Measurements from ENCODE around the gene RUFY4. TPM values are rescaled to one million over a fixed set of nuclear protein-coding genes. Genes with fewer than 3 reads are reported as not detected.

Gene RUFY4
- total RNA-seq, 1 donor from 2014 or later: not detected

GRCh38 chr2:218022131-218022850 lies 46.8 kb upstream of the RUFY4 start:
- H3K27me3 ChIP-seq (ENCODE audit: low read depth): no peaks in the 10 kb centered on the region
- no peak overlapping the region for H3K4me3 ChIP-seq
- TF ChIP-seq CTCF (IDR thresholded peaks at IDR 0.05; ENCODE audit: borderline replicate concordance): no peak
- intact Hi-C loops (cut with micrococcal nuclease): no loop called here
- no peaks in the 10 kb centered on the region for H3K9me3 ChIP-seq (replicated peaks)
- H3K27ac ChIP-seq (replicated peaks): peak overlapping the region; percentile 89
- DNase-seq: peak; percentile 7
- H3K4me1 ChIP-seq: peaks cover 98% of the 10 kb centered on the region
- H3K36me3 ChIP-seq: no peaks in the 10 kb centered on the region

DNA sequence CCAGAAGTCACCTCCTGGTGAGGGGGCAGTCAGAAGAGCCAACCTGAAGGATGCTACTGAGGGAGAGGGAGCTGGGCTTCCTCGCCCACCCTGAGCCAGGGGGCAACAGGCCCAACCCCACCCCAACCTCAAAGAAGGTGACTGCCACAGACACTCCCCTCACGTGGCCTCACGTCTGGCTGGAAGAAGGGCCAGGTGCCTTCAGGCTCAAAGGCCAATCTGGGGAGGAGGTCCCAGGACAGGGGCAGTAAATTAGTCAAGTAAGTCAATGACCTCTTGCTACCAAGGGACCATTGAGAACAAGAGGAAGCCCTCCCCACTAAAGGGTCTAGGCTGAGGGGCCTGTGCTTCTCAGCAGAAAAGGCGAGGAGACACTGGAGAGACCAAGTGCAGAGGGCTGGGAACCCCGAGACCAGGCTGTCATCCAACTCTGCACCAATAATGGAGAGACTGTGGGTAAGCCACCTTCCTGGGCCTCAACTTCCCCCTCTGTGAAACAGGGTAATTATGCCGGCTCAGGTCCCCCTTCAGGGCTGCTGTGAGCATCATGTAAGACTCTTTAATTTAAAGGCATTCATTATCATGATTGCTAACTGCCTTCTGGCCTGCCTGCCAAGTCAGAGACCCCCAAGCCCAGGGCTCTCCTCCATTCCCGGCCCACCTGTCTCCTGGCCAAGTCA lies 46.1 kb upstream of the RUFY4 start:
- TF ChIP-seq CTCF (IDR thresholded peaks at IDR 0.05; ENCODE audit: borderline replicate concordance): no peak
- H3K27ac ChIP-seq (replicated peaks): peak overlapping the region; percentile 89
- H3K4me3 ChIP-seq: no peak overlapping the region
- H3K27me3 ChIP-seq (ENCODE audit: low read depth): no peaks in the 10 kb centered on the region
- DNase-seq: peak; percentile 9
- H3K36me3 ChIP-seq: no peaks in the 10 kb centered on the region
- no peaks in the 10 kb centered on the region for H3K9me3 ChIP-seq (replicated peaks)
- intact Hi-C loops (cut with micrococcal nuclease): no loop called here
- H3K4me1 ChIP-seq: peaks cover 97% of the 10 kb centered on the region

DNA sequence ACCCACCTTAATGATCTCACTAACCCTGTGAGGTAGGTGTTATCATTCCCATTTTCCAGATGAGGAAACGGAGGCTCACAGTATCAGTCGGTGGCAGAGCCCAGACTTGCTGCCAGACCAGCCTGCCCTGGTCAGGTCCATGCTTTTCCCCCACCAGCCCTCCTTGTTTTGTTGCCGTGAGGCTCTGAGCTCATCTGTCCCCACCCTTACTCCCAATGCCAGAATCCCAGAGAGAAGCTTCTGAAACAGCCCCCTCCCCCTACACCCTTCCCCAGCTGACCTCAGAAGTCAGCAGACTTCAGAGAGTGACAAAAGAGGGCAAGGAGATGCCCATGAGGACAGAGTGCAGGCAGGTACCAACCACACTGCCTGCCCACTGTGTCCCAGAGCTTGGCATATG lies 45.4 kb upstream of the RUFY4 start:
- no peaks in the 10 kb centered on the region for H3K36me3 ChIP-seq
- TF ChIP-seq CTCF (IDR thresholded peaks at IDR 0.05; ENCODE audit: borderline replicate concordance): no peak
- H3K27ac ChIP-seq (replicated peaks): peak overlapping the region; percentile 89
- peak; percentile 11 for DNase-seq
- H3K9me3 ChIP-seq (replicated peaks): no peaks in the 10 kb centered on the region
- intact Hi-C loops (cut with micrococcal nuclease): no loop called here
- H3K4me3 ChIP-seq: no peak overlapping the region
- H3K27me3 ChIP-seq (ENCODE audit: low read depth): no peaks in the 10 kb centered on the region
- H3K4me1 ChIP-seq: peaks cover 95% of the 10 kb centered on the region

GRCh38 chr2:218024336-218024735 lies 44.7 kb upstream of the RUFY4 start:
- intact Hi-C loops (cut with micrococcal nuclease): no loop called here
- H3K27ac ChIP-seq (replicated peaks): peak overlapping the region; percentile 89
- H3K4me3 ChIP-seq: no peak overlapping the region
- H3K27me3 ChIP-seq (ENCODE audit: low read depth): no peaks in the 10 kb centered on the region
- peaks cover 95% of the 10 kb centered on the region for H3K4me1 ChIP-seq
- H3K36me3 ChIP-seq: no peaks in the 10 kb centered on the region
- peak; percentile 40 for DNase-seq
- TF ChIP-seq CTCF (IDR thresholded peaks at IDR 0.05; ENCODE audit: borderline replicate concordance): no peak
- no peaks in the 10 kb centered on the region for H3K9me3 ChIP-seq (replicated peaks)

DNA sequence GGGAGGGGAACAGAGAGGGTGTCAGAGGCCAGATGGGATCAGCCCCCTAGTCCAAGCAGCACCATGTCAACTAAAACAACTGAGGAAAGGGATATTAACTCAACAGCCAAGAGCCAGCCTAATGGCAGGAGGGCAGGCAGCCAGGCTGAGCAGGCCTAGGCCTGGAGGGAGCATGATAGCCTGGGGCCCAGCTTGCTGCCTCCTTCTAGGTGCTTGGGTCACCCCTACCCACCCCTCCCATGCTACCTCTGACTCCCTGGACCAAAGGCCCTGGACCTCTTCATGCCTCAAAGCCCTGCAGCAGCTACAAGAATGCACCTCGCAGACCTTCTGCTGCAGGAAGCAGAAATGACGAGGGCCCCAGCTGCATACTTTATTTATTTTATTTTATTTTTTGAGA lies 44.2 kb upstream of the RUFY4 start:
- DNase-seq: peak; percentile 10
- no peaks in the 10 kb centered on the region for H3K27me3 ChIP-seq (ENCODE audit: low read depth)
- H3K9me3 ChIP-seq (replicated peaks): no peaks in the 10 kb centered on the region
- peaks cover 97% of the 10 kb centered on the region for H3K4me1 ChIP-seq
- no peaks in the 10 kb centered on the region for H3K36me3 ChIP-seq
- intact Hi-C loops (cut with micrococcal nuclease): no loop called here
- H3K4me3 ChIP-seq: no peak overlapping the region
- peak overlapping the region; percentile 89 for H3K27ac ChIP-seq (replicated peaks)
- no peak for TF ChIP-seq CTCF (IDR thresholded peaks at IDR 0.05; ENCODE audit: borderline replicate concordance)

All from left ventricle myocardium inferior (tissue), 1 donor.